GM21723 (cell line): ENCODE data around the gene ZNF823.
"Not testable (repeated sequence)": the region's sequence is repeated elsewhere in the genome, so short reads cannot be mapped to it uniquely, and the experiment has no call there.

ENCODE experiments used
- ATAC-seq: cut with Tn5 transposase; IDR thresholded peaks from one replicate; pipeline ENCODE4 v1.9.1; 2021; ENCODE audit warnings: mild to moderate bottlenecking, moderate library complexity; ENCODE audit not compliant: unreplicated experiment

ZNF823 gene

DNA sequence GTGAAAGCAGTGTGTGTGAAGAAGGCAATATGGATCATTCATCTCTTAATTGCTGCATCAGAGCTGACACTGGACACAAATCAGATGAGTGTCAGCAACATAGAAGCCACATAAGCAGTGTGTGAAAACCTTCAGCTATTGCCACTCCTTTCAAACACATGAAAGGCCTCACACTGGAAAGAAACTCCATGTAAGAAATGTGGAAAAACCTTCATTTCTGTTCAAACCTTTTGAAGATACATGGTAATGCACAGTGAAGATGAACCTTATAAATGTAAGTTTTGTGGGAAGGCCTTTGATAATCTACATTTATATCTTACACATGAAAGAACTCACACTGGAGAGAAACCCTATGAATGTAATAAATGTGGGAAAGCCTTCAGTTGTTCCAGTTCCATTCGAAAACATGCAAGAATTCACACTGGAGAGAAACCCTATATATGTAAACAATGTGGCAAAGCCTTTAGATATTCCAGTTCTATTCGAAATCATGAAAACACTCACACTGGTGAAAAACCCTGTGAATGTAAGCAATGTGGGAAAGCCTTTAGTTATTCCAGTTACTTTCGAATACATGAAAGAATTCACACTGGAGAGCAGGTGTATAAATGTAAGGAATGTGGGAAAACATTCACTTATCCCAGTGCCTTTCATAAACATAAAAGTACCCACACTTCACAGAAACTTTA, 53.6 kb downstream of the ZNF823 start:
- ATAC-seq, result no peak

DNA sequence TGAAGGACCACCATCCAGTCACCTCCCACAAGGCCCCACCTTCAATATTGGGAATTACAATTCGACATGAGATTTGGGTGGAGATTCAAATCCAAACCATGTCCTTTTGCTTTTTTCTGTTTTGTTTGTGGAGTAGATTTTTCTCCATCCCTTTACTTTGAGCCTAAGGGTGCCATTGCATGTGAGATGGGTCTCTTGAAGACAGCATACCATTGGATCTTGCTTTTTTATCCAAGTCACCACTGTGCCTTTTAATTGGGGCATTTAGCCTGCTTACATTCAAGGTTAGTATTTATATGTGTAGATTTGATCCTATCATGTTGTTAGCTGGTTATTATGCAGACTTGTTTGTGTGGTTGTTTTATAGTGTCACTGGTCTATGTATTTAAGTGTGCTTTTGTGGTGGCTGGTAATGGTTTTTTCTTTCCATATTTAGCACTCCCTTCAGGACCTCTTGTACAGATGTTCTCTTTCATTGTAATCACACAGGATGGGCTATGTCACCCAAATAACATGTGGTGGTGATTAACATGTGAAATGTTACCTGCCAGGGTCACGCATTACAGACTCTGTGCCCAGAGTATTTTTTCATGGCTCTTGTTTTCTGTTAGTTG, 58.0 kb downstream of the ZNF823 start:
- no peak for ATAC-seq

DNA sequence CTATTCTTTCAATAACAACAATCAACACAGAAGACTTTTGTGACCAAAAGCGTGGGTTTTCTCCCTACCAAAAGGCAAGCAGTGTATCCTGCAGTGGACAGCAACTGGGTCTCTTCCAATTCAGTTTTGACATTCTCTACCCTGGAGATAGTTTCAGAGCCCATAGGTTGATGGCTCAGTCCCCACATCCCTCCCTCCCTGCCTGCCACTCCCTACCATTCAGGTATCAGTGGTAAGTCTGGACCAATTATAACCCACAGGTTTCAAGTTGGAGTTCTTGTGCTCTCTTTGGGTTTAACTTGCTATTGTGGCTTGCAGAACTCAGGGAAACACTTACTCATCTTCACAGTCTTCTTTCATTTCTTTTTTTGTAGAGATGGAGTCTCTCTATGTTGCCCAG, 60.2 kb downstream of the ZNF823 start:
- no peak for ATAC-seq

DNA sequence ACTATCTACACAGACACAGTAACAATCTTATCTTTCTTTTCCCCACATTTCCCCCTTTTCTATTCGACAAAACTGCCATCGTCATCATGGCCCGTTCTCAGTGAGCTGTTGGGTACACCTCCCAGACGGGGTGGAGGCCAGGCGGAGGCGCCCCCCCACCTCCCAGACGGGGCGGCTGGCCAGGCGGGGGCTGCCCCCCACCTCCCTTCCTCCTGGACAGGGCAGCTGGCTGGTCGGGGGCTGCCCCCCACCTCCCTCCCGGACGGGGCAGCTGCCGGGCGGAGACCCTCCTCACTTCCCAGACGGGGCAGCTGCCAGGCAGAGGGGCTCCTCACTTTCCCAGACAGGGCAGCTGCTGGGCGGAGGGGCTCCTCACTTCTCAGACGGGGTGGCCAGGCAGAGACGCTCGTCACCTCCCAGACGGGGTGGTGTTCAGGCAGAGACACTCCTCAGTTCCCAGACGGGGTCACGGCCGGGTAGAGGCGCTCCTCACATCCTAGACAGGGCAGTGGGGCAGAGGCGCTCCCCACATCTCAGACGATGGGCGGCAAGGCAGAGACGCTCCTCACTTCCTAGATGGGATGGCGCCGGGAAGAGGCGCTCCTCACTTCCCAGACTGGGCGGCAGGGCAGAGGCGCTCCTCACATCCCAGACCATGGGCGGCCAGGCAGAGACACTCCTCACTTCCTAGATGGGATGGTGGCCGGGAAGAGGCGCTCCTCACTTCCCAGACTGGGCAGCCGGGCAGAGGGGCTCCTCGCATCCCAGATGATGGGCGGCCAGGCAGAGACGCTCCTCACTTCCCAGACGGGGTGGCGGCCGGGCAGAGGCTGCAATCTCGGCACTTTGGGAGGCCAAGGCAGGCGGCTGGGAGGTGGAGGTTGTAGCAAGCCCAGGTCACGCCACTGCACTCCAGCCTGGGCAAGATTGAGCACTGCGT, 61.8 kb downstream of the ZNF823 start:
- not testable (repeated sequence) for ATAC-seq

DNA sequence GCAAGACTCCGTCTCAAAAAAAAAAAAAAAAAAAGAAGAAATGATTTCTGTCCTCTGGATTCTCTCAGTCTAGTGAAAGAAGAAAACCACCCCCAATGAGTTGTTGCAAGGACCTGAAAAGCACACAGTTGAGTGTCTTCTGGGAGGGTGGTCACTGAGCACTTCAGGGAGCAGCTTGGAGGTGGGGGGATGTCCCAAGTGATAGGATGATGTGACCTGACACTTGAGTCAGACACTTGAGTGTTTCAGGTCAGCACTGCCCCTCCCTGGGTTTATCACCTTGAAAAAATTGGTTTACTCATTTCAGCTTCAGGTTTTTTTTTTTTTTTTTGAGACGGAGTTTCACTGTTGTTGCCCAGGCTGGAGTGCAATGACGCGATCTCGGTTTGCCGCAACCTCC, 63.2 kb downstream of the ZNF823 start:
- no peak for ATAC-seq

GRCh38 chr19:11674067-11674492, 64.7 kb downstream of the ZNF823 start:
- no peak for ATAC-seq

GRCh38 chr19:11673608-11674041, 65.1 kb downstream of the ZNF823 start:
- no peak for ATAC-seq
